Activated naive CD8-positive, alpha-beta T cell treated with anti-CD3 and anti-CD28 coated beads for 36 hours (primary cell): ENCODE measurements around the gene ELOVL1. TPM values are rescaled to one million over a fixed set of nuclear protein-coding genes. Genes with fewer than 3 reads are reported as not detected.
"Not testable (repeated sequence)": the region's sequence is repeated elsewhere in the genome, so short reads cannot be mapped to it uniquely, and the experiment has no call there.

Source experiments
- DNase-seq: peaks from one replicate; pipeline ENCODE4 v3.0.0; 2021
- H3K27ac Mint-ChIP-seq: one replicate; pipeline ENCODE4 v1.8.0; 2022; ENCODE audit warnings: mild to moderate bottlenecking, moderate library complexity, mixed read lengths
- H3K27me3 Mint-ChIP-seq: one replicate; pipeline ENCODE4 v1.8.0; 2022; ENCODE audit warnings: mild to moderate bottlenecking, mixed read lengths
- H3K36me3 Mint-ChIP-seq: one replicate; pipeline ENCODE4 v1.8.0; 2021; ENCODE audit warnings: mild to moderate bottlenecking, mixed read lengths
- H3K4me1 Mint-ChIP-seq: one replicate; pipeline ENCODE4 v1.8.0; 2021; ENCODE audit warnings: mixed read lengths
- H3K4me3 Mint-ChIP-seq: one replicate; pipeline ENCODE4 v1.8.0; 2022; ENCODE audit warnings: mild to moderate bottlenecking, moderate library complexity, mixed read lengths
- H3K9me3 Mint-ChIP-seq: one replicate; pipeline ENCODE4 v1.8.0; 2022; ENCODE audit warnings: mixed read lengths
- total RNA-seq, 2 experiments: library from RNA; stranded (reverse); gene quantifications; one replicate each; pipeline ENCODE4 v1.2.3, GENCODE V29; 2021

Gene ELOVL1
- total RNA-seq, 2 experiments from 2014 or later: 66.9 to 67.4 TPM

DNA sequence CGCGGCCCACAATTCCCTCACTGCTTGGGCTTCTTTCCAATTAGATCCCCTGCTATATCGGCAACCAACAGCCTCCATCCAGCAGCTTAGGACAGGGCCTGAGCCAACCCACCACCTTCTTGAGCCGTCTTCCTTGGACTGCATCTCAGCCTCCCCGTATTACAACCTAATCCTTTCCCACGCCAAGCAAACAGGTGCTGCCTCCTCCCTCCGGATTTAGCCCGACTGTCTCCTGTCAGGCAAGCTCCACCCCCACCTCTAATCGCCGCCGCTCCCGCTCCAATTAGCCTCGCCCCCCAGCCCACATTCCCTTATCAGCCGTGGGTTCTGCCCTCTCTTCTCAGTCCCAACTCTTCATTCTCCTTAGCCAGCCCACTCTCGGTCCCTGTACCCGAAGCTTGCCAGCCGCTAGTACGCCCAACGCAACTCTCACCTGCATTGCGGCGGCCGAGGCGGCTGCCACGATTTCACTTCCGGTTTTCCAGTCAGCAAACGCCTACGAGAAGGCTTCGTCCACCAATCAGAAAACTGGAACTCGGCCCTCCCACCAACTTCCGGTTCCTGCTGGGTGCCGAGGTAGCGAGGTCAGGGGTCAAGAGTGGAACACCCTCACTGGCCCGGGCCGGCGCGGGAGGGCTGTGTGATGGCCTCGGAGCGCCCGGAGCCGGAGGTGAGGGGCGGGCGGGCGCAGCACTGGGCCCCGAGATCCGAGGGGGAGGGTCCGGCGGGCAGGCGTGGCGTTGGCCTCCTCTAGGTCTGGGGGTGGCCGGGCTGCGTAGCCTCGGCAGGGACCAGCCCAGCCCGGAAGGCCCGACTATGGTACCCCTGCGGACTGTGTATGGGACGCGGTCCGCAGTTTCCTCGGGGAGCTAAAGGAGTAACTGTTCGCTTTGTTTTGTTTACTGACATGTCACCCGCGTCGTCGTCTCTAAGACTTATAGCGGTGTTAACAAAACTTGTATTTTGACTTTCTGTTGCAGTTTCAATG lies 21.8 kb upstream of the ELOVL1 start, which contains the start of the genes MED8 and SZT2:
Gene MED8 (minus strand): TSS at position 475 of the 988 bp plus-strand sequence. CDS start 36 bp downstream, at position 439.
Gene SZT2 (plus strand): TSS at position 574 of the 988 bp plus-strand sequence. CDS start 70 bp downstream, at position 644.
- peak within 1 kb of the TSS; percentile 100 for H3K4me3 Mint-ChIP-seq
- DNase-seq: peak; percentile 90
- H3K27me3 Mint-ChIP-seq: no peaks in the 10 kb centered on the region
- peak within 1 kb of the TSS; percentile 98 for H3K27ac Mint-ChIP-seq
- no peaks in the 10 kb centered on the region for H3K9me3 Mint-ChIP-seq
- H3K4me1 Mint-ChIP-seq: peaks cover 27% of the 10 kb centered on the region
- peaks cover 7% of the 10 kb centered on the region for H3K36me3 Mint-ChIP-seq

DNA sequence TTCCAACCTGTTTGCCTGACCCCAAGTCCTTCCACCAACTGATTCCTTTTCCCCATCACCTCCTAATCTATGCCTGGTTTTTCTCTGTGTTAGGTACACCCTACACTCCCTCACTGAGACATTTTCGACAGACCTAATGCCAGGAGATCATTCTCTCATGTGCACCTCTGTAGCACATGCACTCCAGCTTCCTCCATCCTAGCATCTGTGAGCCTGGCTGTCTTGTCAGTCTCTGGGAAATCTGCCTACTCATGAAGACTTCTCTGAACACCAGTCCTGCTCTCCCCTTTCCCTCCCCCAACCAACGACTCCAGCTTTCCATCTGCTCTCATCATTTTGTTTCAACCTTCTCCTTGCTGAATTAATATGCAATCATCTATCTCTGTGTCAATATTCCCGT lies 20.8 kb upstream of the ELOVL1 start:
- Mint-ChIP-seq H3K4me3 (peak overlapping the region; percentile 100), H3K9me3 (no peaks in the 10 kb centered on the region), H3K27ac (peak overlapping the region; percentile 98), H3K4me1 (peaks cover 24% of the 10 kb centered on the region), H3K36me3 (peaks cover 7% of the 10 kb centered on the region), H3K27me3 (no peaks in the 10 kb centered on the region)
- no peak for DNase-seq

DNA sequence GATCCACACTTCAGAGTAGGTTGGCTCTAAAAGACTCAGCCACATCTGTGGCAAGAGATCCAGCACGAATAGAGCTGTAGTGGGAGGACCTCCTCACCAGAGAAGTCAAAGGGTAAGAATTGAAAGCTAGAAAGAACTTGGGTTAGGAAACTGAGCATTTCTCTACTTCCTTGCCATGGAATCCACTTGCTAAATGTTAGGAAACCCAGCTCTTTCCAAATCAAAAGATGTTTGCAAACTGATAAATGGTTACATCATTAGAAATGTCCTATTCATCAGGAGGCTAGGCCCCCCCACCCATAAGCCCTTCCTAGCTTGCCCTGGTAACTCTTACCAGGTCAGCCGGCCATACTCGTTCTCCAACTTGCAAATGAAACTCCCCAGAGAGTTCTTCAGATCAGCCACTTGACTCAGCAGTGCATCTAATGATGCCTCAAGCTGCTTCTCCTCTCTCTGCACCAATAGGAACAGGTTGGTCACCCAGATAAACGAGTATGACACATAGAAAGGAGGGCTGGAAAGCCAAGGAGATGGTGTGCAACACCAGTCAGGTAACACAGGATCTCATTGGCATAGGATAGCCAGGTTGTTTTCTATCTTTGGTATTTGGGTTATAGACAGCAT lies 20.3 kb upstream of the ELOVL1 start:
- H3K4me1 Mint-ChIP-seq: peaks cover 24% of the 10 kb centered on the region
- peaks cover 7% of the 10 kb centered on the region for H3K36me3 Mint-ChIP-seq
- no peaks in the 10 kb centered on the region for H3K27me3 Mint-ChIP-seq
- H3K9me3 Mint-ChIP-seq: no peaks in the 10 kb centered on the region
- H3K27ac Mint-ChIP-seq: peak overlapping the region; percentile 98
- H3K4me3 Mint-ChIP-seq: peak overlapping the region; percentile 100
- DNase-seq: no peak

DNA sequence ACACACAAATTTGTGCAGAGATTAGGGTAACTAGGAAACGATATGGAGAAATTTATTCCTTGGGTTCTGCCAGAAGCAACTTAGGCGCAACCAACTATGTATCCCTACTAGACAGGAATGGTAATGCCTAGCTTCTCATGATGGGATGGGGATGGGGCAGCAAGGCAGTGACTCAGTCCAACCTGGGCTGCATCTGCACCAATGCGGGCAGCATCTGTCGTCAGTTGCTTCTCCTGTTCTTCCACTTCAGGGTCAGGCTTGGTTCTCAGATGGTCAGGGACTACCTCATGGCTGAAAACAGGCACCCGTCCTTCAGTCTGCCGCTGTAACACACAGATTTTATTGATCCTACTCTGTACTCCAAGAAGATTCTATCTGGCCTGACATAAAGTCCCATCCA lies 18.9 kb upstream of the ELOVL1 start:
- Mint-ChIP-seq H3K27ac (peak overlapping the region; percentile 50), H3K4me3 (no peak overlapping the region), H3K27me3 (no peaks in the 10 kb centered on the region), H3K9me3 (no peaks in the 10 kb centered on the region), H3K4me1 (peaks cover 25% of the 10 kb centered on the region), H3K36me3 (peaks cover 7% of the 10 kb centered on the region)
- no peak for DNase-seq

DNA sequence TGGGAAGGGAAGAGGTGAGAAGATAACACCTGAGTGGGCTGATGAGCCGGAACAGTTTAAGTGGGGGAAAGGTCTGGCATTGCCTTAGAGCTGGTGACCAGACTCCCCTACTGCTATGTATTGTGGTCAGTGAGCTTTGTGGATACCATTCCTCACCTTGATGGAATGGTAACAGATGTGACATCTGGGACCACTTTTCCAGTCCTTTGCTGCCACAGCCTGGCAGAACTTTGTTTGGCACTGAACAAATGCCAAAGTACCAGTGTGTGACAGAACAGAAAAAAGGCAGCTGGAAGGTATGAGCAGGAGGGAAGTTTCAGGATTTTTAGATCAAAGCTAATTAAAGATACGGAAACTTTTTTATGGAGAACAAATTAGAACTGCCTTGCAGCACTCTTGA lies 15.6 kb upstream of the ELOVL1 start:
- no peak overlapping the region for H3K4me3 Mint-ChIP-seq
- H3K27ac Mint-ChIP-seq: no peak overlapping the region
- H3K27me3 Mint-ChIP-seq: no peaks in the 10 kb centered on the region
- peaks cover 11% of the 10 kb centered on the region for H3K36me3 Mint-ChIP-seq
- H3K4me1 Mint-ChIP-seq: peaks cover 20% of the 10 kb centered on the region
- H3K9me3 Mint-ChIP-seq: no peaks in the 10 kb centered on the region
- DNase-seq: no peak

DNA sequence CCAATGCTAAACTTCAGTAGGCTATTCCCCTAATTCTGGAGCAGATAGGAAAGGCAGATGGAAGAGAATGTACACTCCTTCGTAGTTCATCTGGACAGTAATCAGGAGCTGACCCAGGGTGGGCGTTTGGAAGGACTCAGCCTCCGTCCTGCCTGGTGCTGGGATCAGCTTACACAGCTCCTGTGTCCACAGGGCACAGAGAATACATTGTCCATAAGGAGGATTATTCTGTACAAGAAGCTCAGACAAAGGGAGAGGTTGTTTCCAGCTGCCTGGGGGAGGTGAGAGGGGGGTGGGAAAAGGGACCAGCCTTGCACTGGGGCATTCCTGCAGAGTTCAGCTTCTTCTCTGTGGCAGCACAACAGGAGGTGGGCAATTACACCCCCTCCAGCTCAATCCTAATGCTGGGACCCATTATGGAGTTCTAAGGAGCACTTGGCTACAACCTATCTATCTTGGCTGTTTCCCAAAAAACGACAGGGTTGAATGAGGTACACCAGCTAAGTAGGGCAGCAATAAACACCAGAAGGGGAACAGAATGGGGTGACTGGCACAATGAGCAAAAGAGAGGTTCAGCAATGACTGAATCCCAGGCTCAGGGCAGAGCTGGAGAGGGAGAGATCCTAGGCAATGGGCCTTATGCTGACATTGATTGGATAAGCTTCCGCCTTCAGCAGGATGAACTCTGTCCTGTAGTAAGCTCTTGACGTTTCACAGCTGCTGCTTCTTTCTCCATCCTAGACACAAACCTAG lies 14.4 kb upstream of the ELOVL1 start:
- Mint-ChIP-seq H3K27me3 (no peaks in the 10 kb centered on the region), H3K36me3 (peaks cover 11% of the 10 kb centered on the region), H3K4me3 (no peak overlapping the region), H3K9me3 (no peaks in the 10 kb centered on the region), H3K27ac (no peak overlapping the region), H3K4me1 (peaks cover 13% of the 10 kb centered on the region)
- no peak for DNase-seq

DNA sequence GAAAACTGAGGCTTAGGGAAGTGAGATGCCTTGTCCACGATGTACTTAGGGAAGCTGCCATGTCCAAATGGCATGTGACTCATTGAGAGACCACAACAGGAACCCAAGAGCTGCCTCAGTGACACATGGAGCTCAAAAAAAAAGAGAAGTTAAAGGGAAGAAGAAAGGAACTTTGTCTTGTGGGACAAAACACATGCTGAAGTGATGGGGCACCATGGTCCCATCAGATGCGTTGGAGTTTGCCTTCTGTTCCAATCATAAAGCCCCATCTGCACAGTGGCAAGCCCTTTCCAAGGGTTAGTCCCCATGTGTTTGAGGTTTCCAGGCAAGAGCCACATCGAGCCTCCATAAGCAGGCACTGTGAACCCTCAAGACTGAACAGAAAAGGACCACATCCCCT lies 13.8 kb upstream of the ELOVL1 start:
- no peaks in the 10 kb centered on the region for H3K27me3 Mint-ChIP-seq
- H3K36me3 Mint-ChIP-seq: peaks cover 11% of the 10 kb centered on the region
- H3K9me3 Mint-ChIP-seq: no peaks in the 10 kb centered on the region
- no peak overlapping the region for H3K27ac Mint-ChIP-seq
- DNase-seq: no peak
- no peak overlapping the region for H3K4me3 Mint-ChIP-seq
- H3K4me1 Mint-ChIP-seq: peaks cover 13% of the 10 kb centered on the region

DNA sequence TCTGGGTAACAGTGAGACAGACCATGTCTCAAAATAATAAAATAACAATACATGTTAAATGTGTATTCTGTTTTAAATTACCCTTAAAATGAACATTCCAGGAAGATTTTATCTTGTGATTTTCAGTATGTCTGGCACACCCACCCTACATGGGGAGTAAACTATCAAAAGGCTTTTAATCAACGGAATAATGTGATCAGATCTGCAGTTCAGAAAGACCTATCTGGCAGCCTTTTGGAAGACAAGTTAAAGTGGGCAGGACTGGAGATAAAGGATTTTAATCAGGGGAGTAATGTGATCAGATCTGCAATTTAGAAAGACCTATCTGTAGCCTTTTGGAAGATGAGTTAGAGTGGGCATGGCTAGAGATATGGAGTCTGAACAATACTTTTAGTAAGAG lies 11.7 kb upstream of the ELOVL1 start:
- peaks cover 8% of the 10 kb centered on the region for H3K36me3 Mint-ChIP-seq
- no peak for DNase-seq
- no peaks in the 10 kb centered on the region for H3K9me3 Mint-ChIP-seq
- peaks cover 13% of the 10 kb centered on the region for H3K4me1 Mint-ChIP-seq
- H3K4me3 Mint-ChIP-seq: no peak overlapping the region
- H3K27me3 Mint-ChIP-seq: no peaks in the 10 kb centered on the region
- H3K27ac Mint-ChIP-seq: no peak overlapping the region

DNA sequence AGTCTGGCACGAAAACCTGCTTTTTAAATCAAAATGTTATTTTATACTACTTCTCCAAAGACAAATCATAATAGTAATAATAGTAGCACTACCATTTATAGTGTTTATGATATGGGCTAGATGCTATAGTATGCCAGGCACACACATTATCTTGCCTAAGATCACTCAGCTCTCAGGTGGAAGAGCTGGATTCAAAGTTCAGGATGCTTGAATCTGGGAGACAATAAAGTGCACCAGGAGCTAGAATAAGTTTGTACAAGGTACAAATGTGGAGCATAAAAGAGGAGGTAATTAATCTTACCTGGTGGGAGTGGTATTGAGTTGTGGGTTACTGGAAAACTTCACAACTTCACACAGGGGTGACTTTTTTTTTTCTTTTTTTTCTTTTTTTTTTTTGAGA lies 10.0 kb upstream of the ELOVL1 start:
- no peaks in the 10 kb centered on the region for H3K27me3 Mint-ChIP-seq
- H3K27ac Mint-ChIP-seq: no peak overlapping the region
- H3K4me1 Mint-ChIP-seq: peaks cover 13% of the 10 kb centered on the region
- H3K36me3 Mint-ChIP-seq: peaks cover 8% of the 10 kb centered on the region
- H3K9me3 Mint-ChIP-seq: no peaks in the 10 kb centered on the region
- no peak overlapping the region for H3K4me3 Mint-ChIP-seq
- DNase-seq: no peak

DNA sequence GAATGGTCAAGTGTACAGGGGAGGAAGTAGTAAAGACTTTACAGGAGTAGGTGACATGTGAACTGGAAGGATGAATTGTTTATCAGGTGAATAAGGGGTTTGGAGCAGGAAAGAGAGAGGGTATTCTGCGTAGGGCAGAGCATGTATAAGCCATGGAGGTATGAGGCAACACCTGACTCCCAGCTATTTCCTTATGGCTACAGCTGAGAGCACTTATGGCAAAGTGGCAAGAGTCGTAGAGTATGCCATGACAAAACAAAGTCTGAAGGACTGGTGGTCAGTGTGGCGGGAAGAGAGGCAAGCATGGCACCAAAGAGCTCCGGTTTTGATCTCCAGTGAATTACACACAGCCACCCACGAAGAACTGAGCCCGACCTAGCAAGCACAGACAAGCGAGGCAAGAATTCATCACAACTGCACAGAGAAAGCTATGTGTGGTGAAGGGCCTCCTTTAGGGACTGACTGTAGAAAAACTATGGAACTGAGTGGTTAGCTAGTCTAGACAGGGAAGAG lies 9.0 kb upstream of the ELOVL1 start:
- H3K4me3 Mint-ChIP-seq: no peak overlapping the region
- no peak overlapping the region for H3K27ac Mint-ChIP-seq
- no peak for DNase-seq
- H3K4me1 Mint-ChIP-seq: peaks cover 10% of the 10 kb centered on the region
- H3K9me3 Mint-ChIP-seq: no peaks in the 10 kb centered on the region
- H3K36me3 Mint-ChIP-seq: peaks cover 8% of the 10 kb centered on the region
- H3K27me3 Mint-ChIP-seq: no peaks in the 10 kb centered on the region

DNA sequence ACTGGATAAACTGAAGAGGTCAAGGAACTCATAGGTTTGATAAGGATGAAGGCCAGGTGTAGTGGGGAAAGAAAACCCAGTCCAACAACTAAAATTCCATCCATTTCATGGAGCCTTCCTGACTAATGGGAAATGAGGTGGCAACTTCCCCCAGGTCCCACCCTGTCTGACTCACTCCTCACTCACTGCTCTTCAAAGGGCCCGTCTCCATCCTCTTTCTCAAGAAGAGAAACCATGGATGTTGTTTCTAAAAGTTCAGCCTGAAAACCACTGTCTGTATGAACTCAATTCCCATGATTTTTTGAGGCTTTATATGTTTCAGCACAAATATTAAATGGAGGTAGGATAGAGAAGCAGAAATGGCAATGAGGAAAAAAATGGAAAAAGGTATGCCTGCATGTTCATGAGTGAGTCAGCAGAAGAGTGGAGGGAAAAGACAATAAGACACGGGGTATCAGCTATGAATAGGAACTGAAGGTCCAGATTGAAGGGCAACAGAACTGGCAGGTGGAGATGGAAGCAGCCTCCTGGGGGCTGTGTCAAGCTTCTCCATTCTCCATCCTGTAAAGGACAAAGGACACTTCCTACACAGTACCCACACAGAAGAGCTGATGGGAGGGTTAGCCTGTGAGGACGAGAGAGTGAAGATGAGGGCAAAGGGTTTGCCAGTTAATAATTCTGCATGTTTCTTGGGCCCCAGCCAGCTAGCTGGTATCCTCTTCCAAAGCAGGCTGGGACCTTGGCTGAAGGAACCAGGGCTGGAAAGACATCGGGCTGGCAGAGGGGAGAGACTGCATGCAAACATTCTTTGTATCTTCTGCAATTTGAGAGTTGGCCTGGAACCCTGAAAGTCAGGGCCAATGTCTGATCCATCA lies 5.5 kb upstream of the ELOVL1 start:
- no peaks in the 10 kb centered on the region for H3K9me3 Mint-ChIP-seq
- no peaks in the 10 kb centered on the region for H3K27me3 Mint-ChIP-seq
- H3K36me3 Mint-ChIP-seq: peaks cover 7% of the 10 kb centered on the region
- peaks cover 8% of the 10 kb centered on the region for H3K4me1 Mint-ChIP-seq
- DNase-seq: no peak
- no peak overlapping the region for H3K4me3 Mint-ChIP-seq
- H3K27ac Mint-ChIP-seq: no peak overlapping the region

DNA sequence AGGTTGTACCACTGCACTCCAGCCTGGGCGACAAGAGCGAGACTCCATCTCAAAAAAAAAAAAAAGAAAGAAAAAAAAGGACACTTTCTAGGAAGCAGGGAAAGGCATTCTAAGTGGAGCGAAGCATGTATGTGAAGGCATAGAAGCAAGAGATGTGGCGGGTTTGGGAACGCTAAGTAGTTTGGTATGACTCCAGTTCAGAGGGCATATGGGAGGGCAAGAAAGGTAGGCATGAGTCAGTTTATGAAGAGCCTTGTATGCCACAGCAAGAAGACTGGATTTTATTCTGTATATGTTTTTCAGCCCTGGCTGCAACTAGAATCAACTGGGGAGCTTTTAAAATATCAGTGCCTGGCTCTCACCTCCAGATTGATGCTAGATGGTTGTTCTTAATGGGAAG lies 4.4 kb upstream of the ELOVL1 start:
- H3K36me3 Mint-ChIP-seq: peaks cover 10% of the 10 kb centered on the region
- no peak overlapping the region for H3K27ac Mint-ChIP-seq
- DNase-seq: no peak
- no peaks in the 10 kb centered on the region for H3K27me3 Mint-ChIP-seq
- H3K4me1 Mint-ChIP-seq: peaks cover 8% of the 10 kb centered on the region
- no peaks in the 10 kb centered on the region for H3K9me3 Mint-ChIP-seq
- no peak overlapping the region for H3K4me3 Mint-ChIP-seq

DNA sequence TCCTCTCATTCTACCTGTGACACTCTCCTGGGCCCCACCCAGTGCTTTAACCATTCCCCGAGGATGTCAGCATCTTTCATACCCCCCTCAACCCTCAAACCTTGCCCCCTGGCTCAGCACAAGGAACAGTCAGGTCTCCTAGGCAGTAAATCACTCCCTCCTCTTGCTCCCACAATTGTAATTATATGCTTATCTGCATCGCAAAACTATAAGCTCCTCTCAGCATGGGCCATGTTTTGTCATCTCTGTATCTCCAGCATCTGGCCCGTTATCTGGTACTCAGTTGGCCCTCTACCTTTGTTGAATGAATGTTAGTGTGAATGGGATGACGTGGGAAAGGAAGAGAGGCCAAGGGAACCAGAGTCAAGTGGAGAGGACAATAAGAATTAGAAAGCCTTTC lies 2.8 kb upstream of the ELOVL1 start:
- Mint-ChIP-seq H3K27ac (no peak overlapping the region), H3K27me3 (no peaks in the 10 kb centered on the region), H3K36me3 (peaks cover 12% of the 10 kb centered on the region), H3K4me3 (no peak overlapping the region), H3K9me3 (no peaks in the 10 kb centered on the region), H3K4me1 (peaks cover 17% of the 10 kb centered on the region)
- no peak for DNase-seq

DNA sequence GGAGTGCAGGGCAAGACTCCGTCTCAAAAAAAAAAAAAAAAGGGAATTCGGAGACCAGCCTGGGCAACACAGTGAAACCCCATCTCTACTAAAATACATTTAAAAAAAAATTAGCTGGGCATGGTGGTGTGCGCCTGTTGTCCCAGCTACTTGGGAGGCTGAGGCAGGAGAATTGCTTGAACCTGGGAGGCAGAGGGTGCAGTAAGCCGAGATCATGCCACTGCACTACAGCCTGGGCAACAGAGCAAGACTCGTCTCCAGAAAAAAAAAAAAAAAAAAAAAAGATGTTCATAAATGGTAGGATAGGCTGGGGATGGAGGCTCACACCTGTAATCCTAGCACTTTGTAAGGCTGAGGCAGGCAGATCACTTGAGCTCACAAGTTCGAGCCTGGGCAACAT lies 2.0 kb upstream of the ELOVL1 start:
- H3K9me3 Mint-ChIP-seq, H3K27me3 Mint-ChIP-seq, DNase-seq, H3K4me3 Mint-ChIP-seq, H3K27ac Mint-ChIP-seq: not testable (repeated sequence)
- H3K36me3 Mint-ChIP-seq: peaks cover 15% of the 10 kb centered on the region
- H3K4me1 Mint-ChIP-seq: peaks cover 24% of the 10 kb centered on the region
